Transverse colon (tissue), 4 donors: Measurements from ENCODE around the gene LRRC37A.
"Not testable (repeated sequence)": the region's sequence is repeated elsewhere in the genome, so short reads cannot be mapped to it uniquely, and the experiment has no call there.

Experiments used
- CTCF ChIP-seq, 5 experiments: fragments of 200-600 bp in 3 of 5; fragments of 450-650 bp in 2 of 5; sonication (generic) in 3 of 5; IDR thresholded peaks; 1 replicate in 2 of 5; 2 replicates in 3 of 5; pipeline ENCODE4 v1.5.1; 2016 to 2017; ENCODE audit warnings: antibody characterized with exemption in 5 of 5, inconsistent platforms in 3 of 5, mild to moderate bottlenecking in 2 of 5, moderate library complexity in 1 of 5
- POLR2A ChIP-seq: fragments of 450-650 bp; IDR thresholded peaks from one replicate; pipeline ENCODE4 v1.6.1; 2016; ENCODE audit warnings: antibody characterized with exemption, mild to moderate bottlenecking, moderate library complexity
- POLR2AphosphoS5 ChIP-seq, 3 donors: sonication (generic); formaldehyde crosslinking; IDR thresholded peaks; one replicate each; pipeline ENCODE4 v1.6.1; 2016; ENCODE audit warnings: antibody characterized with exemption in 3 of 3

- not testable (repeated sequence) for TF ChIP-seq CTCF (IDR thresholded peaks at IDR 0.05); POLR2A; POLR2AphosphoS5 (IDR thresholded peaks at IDR 0.05)
These were observed 12.3 kb upstream of the LRRC37A start for GRCh38 chr17:46282635-46283034.
